Lower leg skin (tissue), 3 donors: ENCODE data around the gene RHO.

ENCODE experiments used
- CTCF ChIP-seq, 3 donors: fragments of 450-650 bp; IDR thresholded peaks; one replicate each; pipeline ENCODE4 v1.5.1; 2016; ENCODE audit warnings: antibody characterized with exemption in 3 of 3, mild to moderate bottlenecking in 3 of 3, moderate library complexity in 2 of 3
- POLR2A ChIP-seq, 2 donors: fragments of 450-650 bp; IDR thresholded peaks; one replicate each; pipeline ENCODE4 v1.6.1; 2016 to 2017; ENCODE audit warnings: antibody characterized with exemption in 2 of 2, mild to moderate bottlenecking in 1 of 2, moderate library complexity in 1 of 2

DNA sequence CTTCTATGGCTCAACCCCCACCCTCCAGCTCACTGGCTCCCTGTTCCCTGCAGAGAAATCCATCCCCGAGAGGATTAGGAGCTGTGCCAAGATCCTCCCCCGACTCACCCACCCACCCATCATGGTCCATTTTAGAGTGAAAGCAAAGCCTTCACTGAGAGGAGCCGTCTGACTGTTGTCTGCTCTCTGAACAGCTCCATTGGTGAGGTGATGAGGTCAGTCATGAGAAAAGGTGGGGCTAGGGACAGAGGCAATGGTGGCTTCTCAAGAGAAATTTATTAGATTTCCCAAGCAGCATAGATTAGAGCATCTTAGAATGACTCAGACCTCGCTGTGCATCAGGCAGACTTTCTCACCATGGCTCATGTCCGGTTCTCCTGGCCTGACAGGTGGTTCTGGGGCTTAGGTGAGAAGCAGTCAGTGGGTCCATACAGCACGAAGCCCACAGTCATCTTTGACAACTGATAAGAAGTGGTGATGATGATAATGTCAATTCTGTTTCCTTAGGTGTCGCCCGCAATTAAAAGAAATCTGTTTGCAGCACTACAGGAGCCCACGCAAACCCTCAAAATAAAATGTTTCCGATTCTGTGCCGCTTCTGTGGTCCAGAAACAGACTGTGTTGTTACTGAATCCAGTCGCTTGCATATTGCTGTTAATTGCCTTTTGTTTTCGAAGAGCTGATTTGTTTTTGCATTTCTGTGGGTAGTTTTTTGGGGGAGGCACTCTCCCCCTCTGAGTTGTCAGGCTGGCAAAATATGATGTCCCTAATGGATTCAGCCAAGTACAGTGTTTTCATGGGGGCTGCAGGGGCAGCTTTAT, 24.8 kb upstream of the RHO start:
- TF ChIP-seq CTCF (IDR thresholded peaks at IDR 0.05) (no peak), POLR2A (IDR thresholded peaks at IDR 0.05) (no peak)
